SK-N-SH treated with all-trans-retinoic acid at 6 μM for 48 hours (cell line): ENCODE results near the gene KLHL29.

Source experiments
- ATAC-seq: fragments of 200-7000 bp; cut with Tn5 transposase; 3 replicates; pipeline ENCODE4 v1.9.1; 2020; ENCODE audit warnings: mild to moderate bottlenecking, moderate library complexity
- ARNTL ChIP-seq: fragments of 450-650 bp; formaldehyde crosslinking; IDR thresholded peaks from 2 replicates; pipeline ENCODE4 v1.5.0; 2020; ENCODE audit warnings: low read depth, mild to moderate bottlenecking, moderate library complexity, borderline replicate concordance
- CREB5 ChIP-seq: fragments of 250-450 bp; sonication (Bioruptor Pico); IDR thresholded peaks from 2 replicates; pipeline ENCODE4 v1.5.1; 2020; ENCODE audit warnings: low read depth, mild to moderate bottlenecking, moderate library complexity
- CSDC2 ChIP-seq: fragments of 250-450 bp; sonication (Bioruptor Pico); IDR thresholded peaks from 2 replicates; pipeline ENCODE4 v1.5.0; 2020; ENCODE audit warnings: mild to moderate bottlenecking, moderate library complexity
- CSRNP3 ChIP-seq: fragments of 250-450 bp; sonication (Bioruptor Pico); IDR thresholded peaks from 2 replicates; pipeline ENCODE4 v1.5.1; 2021; ENCODE audit warnings: mild to moderate bottlenecking, moderate library complexity
- ESRRG ChIP-seq: fragments of 250-450 bp; sonication (Bioruptor Pico); IDR thresholded peaks from 2 replicates; pipeline ENCODE4 v1.6.1; 2021; ENCODE audit warnings: mild to moderate bottlenecking
- GLIS3 ChIP-seq: fragments of 250-450 bp; sonication (Bioruptor Pico); IDR thresholded peaks from 2 replicates; pipeline ENCODE4 v1.5.0; 2020; ENCODE audit warnings: mild to moderate bottlenecking, moderate library complexity
- ISL1 ChIP-seq: fragments of 250-450 bp; sonication (Bioruptor Pico); IDR thresholded peaks from 2 replicates; pipeline ENCODE4 v2.1.2; 2022; ENCODE audit warnings: mild to moderate bottlenecking, moderate library complexity
- POU6F1 ChIP-seq: fragments of 250-450 bp; sonication (Bioruptor Pico); IDR thresholded peaks from 2 replicates; pipeline ENCODE4 v1.8.0; 2021; ENCODE audit warnings: low read depth, mild to moderate bottlenecking, moderate library complexity, borderline replicate concordance
- PPARA ChIP-seq: fragments of 250-450 bp; sonication (Bioruptor Pico); IDR thresholded peaks from 2 replicates; pipeline ENCODE4 v1.5.0; 2020; ENCODE audit warnings: mild to moderate bottlenecking, borderline replicate concordance
- RARB ChIP-seq: fragments of 250-450 bp; sonication (Bioruptor Pico); IDR thresholded peaks from 2 replicates; pipeline ENCODE4 v1.8.0; 2021; ENCODE audit warnings: mild to moderate bottlenecking, moderate library complexity
- SNAI2 ChIP-seq: fragments of 250-450 bp; sonication (Bioruptor Pico); IDR thresholded peaks from 2 replicates; pipeline ENCODE4 v1.5.0; 2020; ENCODE audit warnings: mild to moderate bottlenecking, moderate library complexity
- TCF4 ChIP-seq: fragments of 250-450 bp; sonication (Bioruptor Pico); IDR thresholded peaks from 2 replicates; pipeline ENCODE4 v1.8.0; 2021; ENCODE audit warnings: mild to moderate bottlenecking, moderate library complexity, borderline replicate concordance
- TOX ChIP-seq: fragments of 250-450 bp; sonication (Bioruptor Pico); IDR thresholded peaks from 2 replicates; pipeline ENCODE4 v1.8.0; 2021; ENCODE audit warnings: mild to moderate bottlenecking, moderate library complexity, borderline replicate concordance
- TSHZ2 ChIP-seq: fragments of 250-450 bp; sonication (Bioruptor Pico); IDR thresholded peaks from 2 replicates; pipeline ENCODE4 v1.5.0; 2020; ENCODE audit warnings: mild to moderate bottlenecking, moderate library complexity
- ZC3H10 ChIP-seq: fragments of 250-450 bp; sonication (Bioruptor Pico); IDR thresholded peaks from 2 replicates; pipeline ENCODE4 v1.5.1; 2021; ENCODE audit warnings: mild to moderate bottlenecking, moderate library complexity
- ZFP30 ChIP-seq: fragments of 450-650 bp; formaldehyde crosslinking; IDR thresholded peaks from 2 replicates; pipeline ENCODE4 v1.5.0; 2022; ENCODE audit warnings: mild to moderate bottlenecking, moderate library complexity
- ZNF565 ChIP-seq: fragments of 450-650 bp; formaldehyde crosslinking; conservative IDR thresholded peaks from 2 replicates; pipeline ENCODE4 v1.5.0; 2020; ENCODE audit warnings: low read depth, mild to moderate bottlenecking, moderate library complexity
- ZNF70 ChIP-seq: fragments of 450-650 bp; formaldehyde crosslinking; IDR thresholded peaks from 2 replicates; pipeline ENCODE4 v1.5.0; 2020; ENCODE audit warnings: mild to moderate bottlenecking, moderate library complexity
- ZNF8 ChIP-seq: fragments of 450-650 bp; formaldehyde crosslinking; IDR thresholded peaks from 2 replicates; pipeline ENCODE4 v1.5.0; 2020; ENCODE audit warnings: mild to moderate bottlenecking, moderate library complexity

Gene KLHL29

GRCh38 chr2:23420091-23420839 is 35.3 kb downstream of the KLHL29 start:
- ATAC-seq: no peak
- TF ChIP-seq ZFP30 (CRISPR knock-in tag): no peak
- TF ChIP-seq TCF4 (CRISPR knock-in tag): no peak
- no peak for TF ChIP-seq TOX (CRISPR knock-in tag)
- no peak for TF ChIP-seq ESRRG (CRISPR knock-in tag)
- no peak for TF ChIP-seq SNAI2
- TF ChIP-seq CSRNP3 (CRISPR knock-in tag): no peak
- TF ChIP-seq ARNTL (CRISPR knock-in tag): no peak
- TF ChIP-seq ZC3H10 (CRISPR knock-in tag): no peak
- TF ChIP-seq ZNF8 (CRISPR knock-in tag): no peak
- no peak for TF ChIP-seq CSDC2 (CRISPR knock-in tag)
- TF ChIP-seq POU6F1 (CRISPR knock-in tag): no peak
- TF ChIP-seq TSHZ2: no peak
- no peak for TF ChIP-seq ISL1 (CRISPR knock-in tag)
- no peak for TF ChIP-seq CREB5 (CRISPR knock-in tag)

GRCh38 chr2:23420840-23421476 is 36.0 kb downstream of the KLHL29 start:
- no peak for TF ChIP-seq ZNF70
- TF ChIP-seq GLIS3 (CRISPR knock-in tag): no peak
- TF ChIP-seq PPARA: no peak
- no peak for TF ChIP-seq CSDC2 (CRISPR knock-in tag)
- no peak for TF ChIP-seq RARB (CRISPR knock-in tag)
- no peak for ATAC-seq

- no peak for ATAC-seq
- no peak for TF ChIP-seq GLIS3 (CRISPR knock-in tag)
- TF ChIP-seq CSDC2 (CRISPR knock-in tag): no peak
- no peak for TF ChIP-seq ZNF565 (CRISPR knock-in tag)
- TF ChIP-seq ZC3H10 (CRISPR knock-in tag): no peak
- TF ChIP-seq ZNF8 (CRISPR knock-in tag): no peak
- TF ChIP-seq CSRNP3 (CRISPR knock-in tag): no peak
- TF ChIP-seq SNAI2: no peak
- no peak for TF ChIP-seq POU6F1 (CRISPR knock-in tag)
- no peak for TF ChIP-seq ISL1 (CRISPR knock-in tag)
- no peak for TF ChIP-seq ZNF70
- no peak for TF ChIP-seq ARNTL (CRISPR knock-in tag)
- TF ChIP-seq PPARA: no peak
These were observed 37.4 kb downstream of the KLHL29 start for GRCh38 chr2:23422089-23423061.
